ENCODE results near the gene CLEC5A.
"Not testable (repeated sequence)": the region's sequence is repeated elsewhere in the genome, so short reads cannot be mapped to it uniquely, and the experiment has no call there.

CLEC5A gene

GRCh38 chr7:141949021-141949420 lies 2.2 kb upstream of the CLEC5A start:
- no peak for DNase-seq (ENCODE audit: low read depth, low spot score)

GRCh38 chr7:141945356-141945755 lies 1.4 kb downstream of the CLEC5A start:
- no peak for DNase-seq (ENCODE audit: low read depth, low spot score)

GRCh38 chr7:141944811-141945210 lies 2.0 kb downstream of the CLEC5A start:
- no peak for DNase-seq (ENCODE audit: low read depth, low spot score)

- DNase-seq (ENCODE audit: low read depth, low spot score) = no peak
These were observed 2.9 kb downstream of the CLEC5A start for GRCh38 chr7:141943846-141944245.

- DNase-seq (ENCODE audit: low read depth, low spot score) = no peak
These were observed 5.7 kb downstream of the CLEC5A start for GRCh38 chr7:141941075-141941474.

- no peak for DNase-seq (ENCODE audit: low read depth, low spot score)
These were observed 16.6 kb downstream of the CLEC5A start for GRCh38 chr7:141930211-141930610.

GRCh38 chr7:141928845-141929195 lies 18.0 kb downstream of the CLEC5A start:
- DNase-seq (ENCODE audit: low read depth, low spot score) = no peak

GRCh38 chr7:141928146-141928844 lies 18.5 kb downstream of the CLEC5A start:
- DNase-seq (ENCODE audit: low read depth, low spot score) = no peak

GRCh38 chr7:141920281-141920680 lies 26.5 kb downstream of the CLEC5A start:
- no peak for DNase-seq (ENCODE audit: low read depth, low spot score)

GRCh38 chr7:141916099-141916498 lies 30.7 kb downstream of the CLEC5A start, which contains the start of gene OR9A4:
TSS of gene OR9A4 (plus strand) at chr7:141916399. CDS start at chr7:141918876, 2,477 bp downstream.
- no peak for DNase-seq (ENCODE audit: low read depth, low spot score)

- DNase-seq (ENCODE audit: low read depth, low spot score) = no peak
These were observed 31.2 kb downstream of the CLEC5A start for GRCh38 chr7:141915565-141915964.

GRCh38 chr7:141911391-141911790 lies 35.4 kb downstream of the CLEC5A start:
- no peak for DNase-seq (ENCODE audit: low read depth, low spot score)

GRCh38 chr7:141906285-141906684 lies 40.5 kb downstream of the CLEC5A start:
- DNase-seq (ENCODE audit: low read depth, low spot score) = no peak

GRCh38 chr7:141899366-141899765 lies 47.4 kb downstream of the CLEC5A start:
- DNase-seq (ENCODE audit: low read depth, low spot score) = not testable (repeated sequence)

GRCh38 chr7:141891336-141891735 lies 55.4 kb downstream of the CLEC5A start:
- DNase-seq (ENCODE audit: low read depth, low spot score) = no peak

GRCh38 chr7:141889321-141889720 lies 57.5 kb downstream of the CLEC5A start:
- DNase-seq (ENCODE audit: low read depth, low spot score) = no peak

GRCh38 chr7:141884539-141885225 lies 62.1 kb downstream of the CLEC5A start:
- DNase-seq (ENCODE audit: low read depth, low spot score) = no peak

GRCh38 chr7:141880960-141881359 lies 65.8 kb downstream of the CLEC5A start:
- no peak for DNase-seq (ENCODE audit: low read depth, low spot score)

- DNase-seq (ENCODE audit: low read depth, low spot score) = no peak
These were observed 69.4 kb downstream of the CLEC5A start for GRCh38 chr7:141877365-141877764.
